PFSK-1 (cell line): ENCODE measurements around the gene CCND2.

Experiments used
- FOXP2 ChIP-seq: optimal IDR thresholded peaks from 2 replicates; pipeline ENCODE3; 2011; ENCODE audit warnings: borderline replicate concordance, control low read depth, inconsistent platforms; ENCODE audit not compliant: insufficient read depth; ENCODE audit errors: extremely low read length, extremely low read depth
- POLR2AphosphoS5 ChIP-seq: IDR thresholded peaks from 2 replicates; pipeline ENCODE4 v1.6.1; 2012; ENCODE audit warnings: low read depth, mild to moderate bottlenecking, control low read depth, low read length, moderate library complexity
- SIN3A ChIP-seq: IDR thresholded peaks from 2 replicates; pipeline ENCODE4 v1.6.1; 2012; ENCODE audit warnings: mild to moderate bottlenecking, low read length, moderate library complexity, borderline replicate concordance; ENCODE audit not compliant: insufficient read depth
- TAF1 ChIP-seq: IDR thresholded peaks from 2 replicates; pipeline ENCODE4 v1.6.1; 2012; ENCODE audit warnings: low read length, control low read depth, borderline replicate concordance; ENCODE audit not compliant: insufficient read depth
- TF ChIP-seq, protein P1 (sequence below), 2 experiments: IDR thresholded peaks; 2 replicates each; pipeline versions ENCODE4 v1.6.1 to v1.8.0; 2011 to 2012; ENCODE audit warnings: low read depth in 2 of 2, low read length in 2 of 2, control low read depth in 1 of 2, inconsistent platforms in 1 of 2, mild to moderate bottlenecking in 1 of 2, moderate library complexity in 1 of 2; ENCODE audit not compliant: insufficient read depth in 1 of 2

Gene CCND2

DNA sequence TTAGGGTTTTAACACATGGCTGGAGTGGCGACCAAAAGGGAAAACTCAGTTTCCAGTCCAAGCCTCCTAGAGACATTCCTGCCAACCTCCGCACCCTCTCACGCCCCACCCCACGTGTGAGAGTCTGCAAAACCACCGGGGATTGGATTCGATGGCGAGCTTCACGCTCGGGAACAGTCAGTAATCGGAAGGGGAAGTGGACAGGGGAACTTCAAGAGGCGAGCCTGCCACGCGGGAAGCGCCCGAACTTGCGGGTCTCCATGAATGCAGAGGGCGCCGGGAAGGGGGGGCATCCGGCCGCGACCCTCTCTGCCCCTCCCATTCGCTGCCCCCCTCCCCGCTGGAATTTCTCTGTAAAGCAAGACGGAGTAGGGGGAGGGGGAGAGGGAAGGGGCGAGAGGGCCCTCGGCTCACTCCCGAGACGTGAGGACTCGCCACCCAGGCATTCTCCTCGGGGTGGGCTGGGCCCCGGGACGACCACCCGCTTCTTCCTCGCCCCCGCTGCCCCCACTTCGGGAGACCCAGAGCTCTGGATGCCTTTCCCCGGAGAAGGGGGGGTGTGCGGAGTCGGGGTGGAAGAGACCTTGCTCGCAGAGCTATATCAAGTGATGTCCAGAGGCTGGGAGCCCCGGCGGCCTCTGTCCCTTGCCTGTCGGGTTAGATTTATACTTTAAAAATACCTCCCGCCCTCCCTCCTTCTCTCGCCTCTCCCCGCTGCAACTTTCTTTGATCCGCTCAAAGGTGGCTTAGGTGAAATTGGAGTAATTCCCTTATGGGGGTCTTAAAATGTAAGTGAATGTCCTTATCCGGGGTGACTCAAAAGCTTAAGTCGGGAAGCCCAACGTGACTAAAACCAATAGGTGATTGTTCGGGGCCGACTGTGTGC lies 2.5 kb upstream of the CCND2 start:
- TF ChIP-seq POLR2AphosphoS5: no peak
- no peak for TF ChIP-seq SIN3A
- no peak for TF ChIP-seq FOXP2
- no peak for TF ChIP-seq TAF1
- TF ChIP-seq, protein P1, sequence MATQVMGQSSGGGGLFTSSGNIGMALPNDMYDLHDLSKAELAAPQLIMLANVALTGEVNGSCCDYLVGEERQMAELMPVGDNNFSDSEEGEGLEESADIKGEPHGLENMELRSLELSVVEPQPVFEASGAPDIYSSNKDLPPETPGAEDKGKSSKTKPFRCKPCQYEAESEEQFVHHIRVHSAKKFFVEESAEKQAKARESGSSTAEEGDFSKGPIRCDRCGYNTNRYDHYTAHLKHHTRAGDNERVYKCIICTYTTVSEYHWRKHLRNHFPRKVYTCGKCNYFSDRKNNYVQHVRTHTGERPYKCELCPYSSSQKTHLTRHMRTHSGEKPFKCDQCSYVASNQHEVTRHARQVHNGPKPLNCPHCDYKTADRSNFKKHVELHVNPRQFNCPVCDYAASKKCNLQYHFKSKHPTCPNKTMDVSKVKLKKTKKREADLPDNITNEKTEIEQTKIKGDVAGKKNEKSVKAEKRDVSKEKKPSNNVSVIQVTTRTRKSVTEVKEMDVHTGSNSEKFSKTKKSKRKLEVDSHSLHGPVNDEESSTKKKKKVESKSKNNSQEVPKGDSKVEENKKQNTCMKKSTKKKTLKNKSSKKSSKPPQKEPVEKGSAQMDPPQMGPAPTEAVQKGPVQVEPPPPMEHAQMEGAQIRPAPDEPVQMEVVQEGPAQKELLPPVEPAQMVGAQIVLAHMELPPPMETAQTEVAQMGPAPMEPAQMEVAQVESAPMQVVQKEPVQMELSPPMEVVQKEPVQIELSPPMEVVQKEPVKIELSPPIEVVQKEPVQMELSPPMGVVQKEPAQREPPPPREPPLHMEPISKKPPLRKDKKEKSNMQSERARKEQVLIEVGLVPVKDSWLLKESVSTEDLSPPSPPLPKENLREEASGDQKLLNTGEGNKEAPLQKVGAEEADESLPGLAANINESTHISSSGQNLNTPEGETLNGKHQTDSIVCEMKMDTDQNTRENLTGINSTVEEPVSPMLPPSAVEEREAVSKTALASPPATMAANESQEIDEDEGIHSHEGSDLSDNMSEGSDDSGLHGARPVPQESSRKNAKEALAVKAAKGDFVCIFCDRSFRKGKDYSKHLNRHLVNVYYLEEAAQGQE (IDR thresholded peaks at IDR 0.05; ENCODE audit: insufficient read depth in 1 of 2, low read depth in 2 of 2, low read length in 2 of 2): no peak

DNA sequence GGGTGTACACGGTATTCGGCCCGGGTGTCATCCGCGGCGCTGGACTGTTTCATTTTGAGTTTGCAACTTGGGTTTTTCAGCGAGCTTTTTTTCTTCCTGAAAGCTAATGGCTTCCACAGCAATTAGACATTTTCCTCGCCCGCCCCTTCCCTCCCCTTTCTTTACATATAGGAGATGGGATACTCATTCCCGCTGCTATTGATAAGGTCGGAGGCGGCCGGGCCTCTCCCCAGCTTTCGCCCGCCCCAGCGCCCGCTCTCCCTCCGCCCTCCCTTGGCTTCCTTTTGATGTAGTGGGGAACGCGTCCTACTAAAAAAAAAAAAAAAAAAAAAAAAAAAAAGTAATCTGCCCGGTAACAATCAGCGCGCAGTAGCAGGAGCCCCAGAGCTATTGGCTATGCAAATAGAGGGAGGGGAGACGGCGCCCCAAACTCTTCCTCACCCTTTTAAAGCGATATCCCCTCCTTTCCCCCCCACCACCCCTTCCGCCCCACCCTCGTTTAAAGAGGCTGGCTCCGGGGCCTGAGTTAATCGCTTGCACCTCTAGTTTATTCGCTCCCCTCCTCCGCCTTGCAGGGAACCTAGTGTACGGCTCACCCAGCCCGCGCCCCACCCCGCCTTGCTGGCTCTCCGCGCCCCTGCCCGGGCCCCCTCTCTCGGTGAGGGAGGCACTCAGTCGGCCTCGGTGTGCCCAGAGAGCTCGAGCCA lies 1.7 kb upstream of the CCND2 start:
- TF ChIP-seq TAF1 (no peak), SIN3A (no peak), POLR2AphosphoS5 (no peak), FOXP2 (no peak)
- TF ChIP-seq, protein P1 (IDR thresholded peaks at IDR 0.05; ENCODE audit: insufficient read depth in 1 of 2, low read depth in 2 of 2, low read length in 2 of 2): no peak

DNA sequence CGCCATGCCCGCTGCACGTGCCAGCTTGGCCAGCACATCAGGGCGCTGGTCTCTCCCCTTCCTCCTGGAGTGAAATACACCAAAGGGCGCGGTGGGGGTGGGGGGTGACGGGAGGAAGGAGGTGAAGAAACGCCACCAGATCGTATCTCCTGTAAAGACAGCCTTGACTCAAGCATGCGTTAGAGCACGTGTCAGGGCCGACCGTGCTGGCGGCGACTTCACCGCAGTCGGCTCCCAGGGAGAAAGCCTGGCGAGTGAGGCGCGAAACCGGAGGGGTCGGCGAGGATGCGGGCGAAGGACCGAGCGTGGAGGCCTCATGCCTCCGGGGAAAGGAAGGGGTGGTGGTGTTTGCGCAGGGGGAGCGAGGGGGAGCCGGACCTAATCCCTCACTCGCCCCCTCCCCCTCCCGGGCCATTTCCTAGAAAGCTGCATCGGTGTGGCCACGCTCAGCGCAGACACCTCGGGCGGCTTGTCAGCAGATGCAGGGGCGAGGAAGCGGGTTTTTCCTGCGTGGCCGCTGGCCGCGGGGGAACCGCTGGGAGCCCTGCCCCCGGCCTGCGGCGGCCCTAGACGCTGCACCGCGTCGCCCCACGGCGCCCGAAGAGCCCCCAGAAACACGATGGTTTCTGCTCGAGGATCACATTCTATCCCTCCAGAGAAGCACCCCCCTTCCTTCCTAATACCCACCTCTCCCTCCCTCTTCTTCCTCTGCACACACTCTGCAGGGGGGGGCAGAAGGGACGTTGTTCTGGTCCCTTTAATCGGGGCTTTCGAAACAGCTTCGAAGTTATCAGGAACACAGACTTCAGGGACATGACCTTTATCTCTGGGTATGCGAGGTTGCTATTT lies 914 bp upstream of the CCND2 start:
- TF ChIP-seq POLR2AphosphoS5: no peak
- TF ChIP-seq SIN3A: no peak
- TF ChIP-seq FOXP2: no peak
- TF ChIP-seq, protein P1 (IDR thresholded peaks at IDR 0.05; ENCODE audit: insufficient read depth in 1 of 2, low read depth in 2 of 2, low read length in 2 of 2): no peak
- no peak for TF ChIP-seq TAF1

DNA sequence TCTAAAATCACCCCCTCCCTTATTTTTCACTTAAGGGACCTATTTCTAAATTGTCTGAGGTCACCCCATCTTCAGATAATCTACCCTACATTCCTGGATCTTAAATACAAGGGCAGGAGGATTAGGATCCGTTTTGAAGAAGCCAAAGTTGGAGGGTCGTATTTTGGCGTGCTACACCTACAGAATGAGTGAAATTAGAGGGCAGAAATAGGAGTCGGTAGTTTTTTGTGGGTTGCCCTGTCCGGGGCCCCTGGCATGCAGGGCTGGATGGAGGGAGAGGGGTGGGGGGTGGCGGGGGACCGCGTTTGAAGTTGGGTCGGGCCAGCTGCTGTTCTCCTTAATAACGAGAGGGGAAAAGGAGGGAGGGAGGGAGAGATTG lies 300 bp upstream of the CCND2 start:
- TF ChIP-seq TAF1 (no peak), FOXP2 (no peak), SIN3A (no peak)
